Epithelial cell of proximal tubule (primary cell): ENCODE data around the gene GCFC2. TPM values are rescaled to one million over a fixed set of nuclear protein-coding genes. Genes with fewer than 3 reads are reported as not detected.

Source experiments
- DNase-seq: peaks from one replicate; pipeline ENCODE4 v3.0.0-alpha.2; 2011; ENCODE audit warnings: low read depth
- H3K4me3 ChIP-seq: 2 replicates; pipeline ENCODE4 v1.5.1; 2011; ENCODE audit warnings: low read depth, mild to moderate bottlenecking, low read length
- total RNA-seq: library from RNA; depleted of rRNA; stranded (reverse); fragments of >200 nt; gene quantifications from 2 replicates; pipeline ENCODE4 v1.2.3, GENCODE V29; 2015
- TF ChIP-seq, protein P1 (sequence below): conservative IDR thresholded peaks from 2 replicates; pipeline ENCODE4 v1.5.1; 2012; ENCODE audit warnings: low read depth, mild to moderate bottlenecking, low read length

The GCFC2 gene
- total RNA-seq, 1 donor from 2014 or later, result 21.2 TPM

DNA sequence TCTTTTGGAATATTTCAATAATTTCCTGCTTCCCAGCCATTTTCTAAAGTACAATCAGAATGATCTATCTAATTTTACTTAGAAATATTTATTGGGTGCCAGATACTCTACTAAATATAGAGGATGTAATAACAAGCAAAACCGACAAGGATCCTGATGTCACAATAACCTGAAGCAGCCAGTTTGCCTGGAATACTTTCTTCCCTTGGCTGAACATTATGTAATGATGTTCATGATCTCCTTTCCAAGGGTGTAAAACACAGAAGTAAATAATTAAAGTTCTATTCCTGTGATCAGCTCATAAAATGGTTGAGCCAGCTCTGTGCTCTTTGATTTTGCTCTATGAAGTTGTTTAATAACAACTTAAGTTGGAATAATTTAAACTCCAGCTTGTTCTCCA, 66.7 kb downstream of the GCFC2 start:
- TF ChIP-seq, protein P1, sequence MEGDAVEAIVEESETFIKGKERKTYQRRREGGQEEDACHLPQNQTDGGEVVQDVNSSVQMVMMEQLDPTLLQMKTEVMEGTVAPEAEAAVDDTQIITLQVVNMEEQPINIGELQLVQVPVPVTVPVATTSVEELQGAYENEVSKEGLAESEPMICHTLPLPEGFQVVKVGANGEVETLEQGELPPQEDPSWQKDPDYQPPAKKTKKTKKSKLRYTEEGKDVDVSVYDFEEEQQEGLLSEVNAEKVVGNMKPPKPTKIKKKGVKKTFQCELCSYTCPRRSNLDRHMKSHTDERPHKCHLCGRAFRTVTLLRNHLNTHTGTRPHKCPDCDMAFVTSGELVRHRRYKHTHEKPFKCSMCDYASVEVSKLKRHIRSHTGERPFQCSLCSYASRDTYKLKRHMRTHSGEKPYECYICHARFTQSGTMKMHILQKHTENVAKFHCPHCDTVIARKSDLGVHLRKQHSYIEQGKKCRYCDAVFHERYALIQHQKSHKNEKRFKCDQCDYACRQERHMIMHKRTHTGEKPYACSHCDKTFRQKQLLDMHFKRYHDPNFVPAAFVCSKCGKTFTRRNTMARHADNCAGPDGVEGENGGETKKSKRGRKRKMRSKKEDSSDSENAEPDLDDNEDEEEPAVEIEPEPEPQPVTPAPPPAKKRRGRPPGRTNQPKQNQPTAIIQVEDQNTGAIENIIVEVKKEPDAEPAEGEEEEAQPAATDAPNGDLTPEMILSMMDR, result no peak
- DNase-seq, result no peak

DNA sequence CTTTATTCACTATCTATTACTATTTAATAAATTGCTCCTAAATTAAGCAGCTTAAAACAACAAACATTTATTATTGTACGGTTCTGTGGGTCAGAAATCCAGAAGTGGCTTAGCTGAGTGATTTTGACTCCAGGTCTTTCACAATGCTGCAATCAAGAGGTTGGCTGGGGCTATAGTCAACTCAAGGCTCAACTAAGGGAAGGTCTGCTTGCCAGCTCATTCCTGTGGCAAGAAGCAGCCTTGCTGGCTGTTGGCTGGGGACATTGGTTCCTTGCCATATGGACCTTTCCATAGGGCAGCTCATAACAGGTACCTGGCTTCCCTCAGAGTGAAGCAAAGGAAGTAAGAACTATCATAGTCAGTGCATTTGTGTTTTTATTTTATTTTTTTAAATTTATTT, 69.1 kb downstream of the GCFC2 start:
- no peak for DNase-seq
- H3K4me3 ChIP-seq, result no peak overlapping the region
- TF ChIP-seq, protein P1, result no peak

More for the DNA sequence above, 66.7 kb downstream of the GCFC2 start:
- no peak overlapping the region for H3K4me3 ChIP-seq

DNA sequence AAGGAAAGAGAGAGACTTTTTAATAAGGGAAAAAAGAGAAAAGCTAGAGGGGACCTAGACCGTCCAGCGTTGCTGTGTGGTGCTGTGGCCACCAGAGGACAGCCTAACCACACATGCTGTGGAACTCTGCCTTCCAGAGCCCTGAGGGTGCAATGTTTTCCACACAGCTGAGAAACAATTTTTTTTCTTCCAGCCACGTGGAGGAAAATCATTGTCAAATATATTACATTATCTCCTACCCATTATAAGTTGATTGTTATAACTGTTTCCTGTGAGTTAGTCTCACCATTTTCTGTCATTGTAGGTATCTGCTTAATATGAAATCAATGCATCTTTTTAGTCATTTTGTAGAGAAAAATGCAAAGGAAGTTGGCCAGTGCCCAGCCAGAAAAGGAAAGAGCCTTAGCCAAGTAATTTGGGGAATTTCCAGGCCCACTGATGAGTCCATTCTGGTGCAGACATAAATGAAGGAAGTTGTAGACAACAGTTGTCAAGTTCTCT, 70.0 kb downstream of the GCFC2 start:
- peak; percentile 30 for DNase-seq
- H3K4me3 ChIP-seq, result no peak overlapping the region
- TF ChIP-seq, protein P1, result peak; percentile 100

DNA sequence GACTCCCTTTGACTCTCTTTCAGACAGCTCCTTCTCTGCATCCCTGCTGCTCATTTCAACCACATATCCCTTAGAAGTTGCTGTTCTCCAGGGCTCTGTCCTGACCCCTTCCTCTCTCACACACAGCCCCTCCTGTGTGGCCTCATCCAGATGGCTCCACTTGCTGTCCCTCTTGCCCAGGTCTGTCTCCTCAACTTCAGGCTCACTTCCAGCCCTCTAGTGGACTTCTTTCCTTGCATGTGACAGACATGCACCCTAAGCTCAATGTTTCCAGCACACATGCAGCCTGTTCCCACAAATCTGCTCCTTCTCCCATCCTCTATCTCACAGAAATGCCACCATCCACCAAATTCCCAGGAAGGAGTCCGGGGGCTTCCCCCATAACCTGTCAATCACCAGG, 73.1 kb downstream of the GCFC2 start:
- H3K4me3 ChIP-seq, result no peak overlapping the region
- TF ChIP-seq, protein P1, result no peak
- DNase-seq, result no peak

DNA sequence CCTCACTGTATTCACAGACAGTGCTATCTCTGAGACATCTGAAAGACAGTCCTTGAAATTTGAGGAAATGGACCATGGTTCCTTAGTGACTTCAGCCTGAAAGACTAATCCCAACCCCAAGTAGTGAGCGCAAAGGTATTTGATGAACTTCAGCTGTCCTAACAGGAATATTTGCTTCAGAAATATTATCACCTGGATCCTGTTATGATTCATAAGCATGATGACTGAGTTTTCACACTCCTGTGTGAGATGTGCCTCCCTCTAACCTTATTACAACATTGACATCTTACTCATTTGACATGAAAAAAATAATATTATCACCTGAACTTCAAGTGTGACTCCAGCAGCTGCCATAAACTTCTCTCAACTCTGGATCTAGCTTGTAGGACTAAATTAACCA, 75.8 kb downstream of the GCFC2 start:
- TF ChIP-seq, protein P1, result no peak
- DNase-seq, result no peak

DNA sequence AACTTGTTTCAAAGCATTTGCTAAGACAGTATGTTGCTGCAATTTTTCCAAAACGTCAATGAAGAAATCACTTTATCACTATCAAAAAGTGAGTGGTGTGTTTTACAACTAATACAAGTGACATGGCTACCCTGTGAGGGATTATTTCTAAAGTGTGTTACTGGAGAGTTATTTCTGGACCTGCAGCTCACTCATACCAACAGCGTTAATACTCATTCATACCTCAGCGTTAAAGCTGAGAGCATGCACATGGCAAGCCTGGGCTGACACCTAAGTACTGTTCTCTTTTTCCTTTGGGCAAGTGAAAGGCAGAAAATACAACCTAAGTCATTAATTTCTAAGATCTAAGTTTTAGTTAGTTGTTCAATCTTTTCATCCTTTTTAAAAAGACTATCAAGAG, 77.1 kb downstream of the GCFC2 start:
- no peak overlapping the region for H3K4me3 ChIP-seq
- no peak for DNase-seq
- TF ChIP-seq, protein P1, result no peak

More for the DNA sequence above, 75.8 kb downstream of the GCFC2 start:
- H3K4me3 ChIP-seq, result no peak overlapping the region

DNA sequence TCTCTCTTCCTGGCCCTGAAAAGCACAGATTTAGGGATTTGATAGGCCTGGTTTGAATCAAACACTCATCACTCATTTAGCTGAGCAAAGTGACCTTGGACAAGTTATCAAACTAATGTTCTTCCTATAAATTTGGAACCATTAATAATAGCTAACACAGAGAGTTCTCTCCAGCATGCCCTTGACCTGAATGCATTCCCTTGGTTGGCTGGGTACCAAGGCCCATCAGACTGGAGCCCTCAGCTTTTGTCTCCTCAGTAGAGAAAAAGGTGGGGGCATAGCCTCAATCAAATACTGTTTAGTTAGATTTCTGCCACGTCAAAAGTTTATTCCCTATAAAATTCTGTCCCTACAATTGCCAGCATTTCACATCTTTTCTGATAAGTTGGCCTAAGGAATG, 77.9 kb downstream of the GCFC2 start:
- TF ChIP-seq, protein P1, result no peak
- no peak for DNase-seq
- no peak overlapping the region for H3K4me3 ChIP-seq
